Esophagus muscularis mucosa (tissue), 4 donors: Measurements from ENCODE around the gene TRIM9. TPM values are rescaled to one million over a fixed set of nuclear protein-coding genes. Genes with fewer than 3 reads are reported as not detected.

Experiments
- DNase-seq: peaks from one replicate; pipeline ENCODE4 v3.0.0-alpha.2; 2017; ENCODE audit errors: extremely low spot score
- H3K27ac ChIP-seq, 4 donors: fragments of 200-600 bp; sonication (generic); replicated peaks in 1 of 4; 1 replicate in 3 of 4; 2 replicates in 1 of 4; pipeline ENCODE4 v1.5.1; 2016 to 2019; ENCODE audit warnings: mild to moderate bottlenecking in 1 of 4
- H3K27me3 ChIP-seq, 4 donors: fragments of 200-600 bp; sonication (generic); one replicate each; pipeline versions ENCODE4 v1.5.1 to v1.6.0; 2016 to 2019
- H3K36me3 ChIP-seq, 4 donors: fragments of 200-600 bp; sonication (generic); one replicate each; pipeline ENCODE4 v1.5.1; 2016 to 2019
- H3K4me1 ChIP-seq, 4 donors: fragments of 200-600 bp; sonication (generic); one replicate each; pipeline ENCODE4 v1.5.1; 2016 to 2019
- H3K4me3 ChIP-seq, 4 donors: fragments of 200-600 bp; sonication (generic); 1 replicate in 2 of 4; 2 replicates in 2 of 4; pipeline ENCODE4 v1.5.1; 2016 to 2019; ENCODE audit warnings: mild to moderate bottlenecking in 4 of 4, moderate library complexity in 1 of 4
- H3K9me3 ChIP-seq, 4 donors: fragments of 200-600 bp; sonication (generic); 1 replicate in 3 of 4; 2 replicates in 1 of 4; pipeline ENCODE4 v1.5.1; 2016 to 2019
- EP300 ChIP-seq: sonication (generic); formaldehyde crosslinking; IDR thresholded peaks from one replicate; pipeline ENCODE4 v1.6.1; 2017; ENCODE audit warnings: antibody characterized with exemption
- POLR2A ChIP-seq: fragments of 450-650 bp; IDR thresholded peaks from one replicate; pipeline ENCODE4 v1.6.1; 2017; ENCODE audit warnings: antibody characterized with exemption, moderate library complexity, mild to moderate bottlenecking, low read depth
- POLR2AphosphoS5 ChIP-seq, 2 donors: sonication (generic); formaldehyde crosslinking; IDR thresholded peaks; one replicate each; pipeline ENCODE4 v1.6.1; 2017; ENCODE audit warnings: antibody characterized with exemption in 2 of 2
- WGBS: methylation state at CpG from one replicate; pipeline ENCODE4 v1.1.5; 2018; 5-methylcytosine and 5-hydroxymethylcytosine counted together
- intact Hi-C: fragments of 100-400 bp; cut with DNase I; formaldehyde crosslinking; loops from one replicate; pipeline ENCODE4 v1.15.1; 2023
- total RNA-seq, 4 donors: library from RNA; depleted of rRNA; stranded (reverse); fragments of >200 nt; gene quantifications; one replicate each; pipeline versions ENCODE4 v1.1.0 to v1.2.1, GENCODE V29; 2016
- TF ChIP-seq, protein P1 (sequence below), 3 experiments: fragments of 200-600 bp in 2 of 3; fragments of 450-650 bp in 1 of 3; sonication (generic) in 2 of 3; IDR thresholded peaks; one replicate each; pipeline ENCODE4 v1.5.1; 2017 to 2019; ENCODE audit warnings: antibody characterized with exemption in 3 of 3, mild to moderate bottlenecking in 2 of 3, moderate library complexity in 1 of 3

TRIM9 gene
- total RNA-seq, 4 donors from 2014 or later = 0.58 to 1.7 (median 0.76) TPM

GRCh38 chr14:51138404-51139103 is 43.6 kb upstream of the TRIM9 start:
- no peak for DNase-seq
- Histone ChIP-seq H3K9me3 (no peaks in the 10 kb centered on the region), H3K36me3 (no peaks in the 10 kb centered on the region), H3K27ac (no peak overlapping the region), H3K27me3 (no peaks in the 10 kb centered on the region), H3K4me3 (no peak overlapping the region), H3K4me1 (peaks cover 0 to 9% (median 3%) of the 10 kb centered on the region in 4 donors)
- TF ChIP-seq, protein P1, sequence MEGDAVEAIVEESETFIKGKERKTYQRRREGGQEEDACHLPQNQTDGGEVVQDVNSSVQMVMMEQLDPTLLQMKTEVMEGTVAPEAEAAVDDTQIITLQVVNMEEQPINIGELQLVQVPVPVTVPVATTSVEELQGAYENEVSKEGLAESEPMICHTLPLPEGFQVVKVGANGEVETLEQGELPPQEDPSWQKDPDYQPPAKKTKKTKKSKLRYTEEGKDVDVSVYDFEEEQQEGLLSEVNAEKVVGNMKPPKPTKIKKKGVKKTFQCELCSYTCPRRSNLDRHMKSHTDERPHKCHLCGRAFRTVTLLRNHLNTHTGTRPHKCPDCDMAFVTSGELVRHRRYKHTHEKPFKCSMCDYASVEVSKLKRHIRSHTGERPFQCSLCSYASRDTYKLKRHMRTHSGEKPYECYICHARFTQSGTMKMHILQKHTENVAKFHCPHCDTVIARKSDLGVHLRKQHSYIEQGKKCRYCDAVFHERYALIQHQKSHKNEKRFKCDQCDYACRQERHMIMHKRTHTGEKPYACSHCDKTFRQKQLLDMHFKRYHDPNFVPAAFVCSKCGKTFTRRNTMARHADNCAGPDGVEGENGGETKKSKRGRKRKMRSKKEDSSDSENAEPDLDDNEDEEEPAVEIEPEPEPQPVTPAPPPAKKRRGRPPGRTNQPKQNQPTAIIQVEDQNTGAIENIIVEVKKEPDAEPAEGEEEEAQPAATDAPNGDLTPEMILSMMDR (IDR thresholded peaks at IDR 0.05) = no peak
- TF ChIP-seq EP300 (no peak), POLR2A (no peak), POLR2AphosphoS5 (IDR thresholded peaks at IDR 0.05) (no peak)
- 45% methylated on average over 2 of the region's 2 CpGs for WGBS
- intact Hi-C loops = no loop called here

GRCh38 chr14:51131516-51131915 is 36.6 kb upstream of the TRIM9 start:
- no peaks in the 10 kb centered on the region for H3K4me1 ChIP-seq
- H3K27me3 ChIP-seq = no peaks in the 10 kb centered on the region
- intact Hi-C loops = no loop called here
- 83% methylated on average over 1 of the region's 2 CpGs for WGBS
- no peak overlapping the region for H3K27ac ChIP-seq
- no peak for TF ChIP-seq POLR2AphosphoS5 (IDR thresholded peaks at IDR 0.05)
- TF ChIP-seq EP300 = no peak
- no peak for TF ChIP-seq POLR2A
- TF ChIP-seq, protein P1 (IDR thresholded peaks at IDR 0.05) = no peak
- H3K9me3 ChIP-seq = no peaks in the 10 kb centered on the region
- no peak overlapping the region for H3K4me3 ChIP-seq
- DNase-seq = no peak
- H3K36me3 ChIP-seq = no peaks in the 10 kb centered on the region

GRCh38 chr14:51129130-51129529 is 34.2 kb upstream of the TRIM9 start:
- TF ChIP-seq POLR2A = no peak
- no peak for TF ChIP-seq POLR2AphosphoS5 (IDR thresholded peaks at IDR 0.05)
- no peak for TF ChIP-seq EP300
- TF ChIP-seq, protein P1 (IDR thresholded peaks at IDR 0.05) = no peak
- no peaks in the 10 kb centered on the region for H3K36me3 ChIP-seq
- WGBS = 96% methylated on average over 4 of the region's 4 CpGs
- no peaks in the 10 kb centered on the region for H3K4me1 ChIP-seq
- H3K4me3 ChIP-seq = no peak overlapping the region
- intact Hi-C loops = no loop called here
- no peak overlapping the region for H3K27ac ChIP-seq
- no peaks in the 10 kb centered on the region for H3K9me3 ChIP-seq
- no peaks in the 10 kb centered on the region for H3K27me3 ChIP-seq
- no peak for DNase-seq

DNA sequence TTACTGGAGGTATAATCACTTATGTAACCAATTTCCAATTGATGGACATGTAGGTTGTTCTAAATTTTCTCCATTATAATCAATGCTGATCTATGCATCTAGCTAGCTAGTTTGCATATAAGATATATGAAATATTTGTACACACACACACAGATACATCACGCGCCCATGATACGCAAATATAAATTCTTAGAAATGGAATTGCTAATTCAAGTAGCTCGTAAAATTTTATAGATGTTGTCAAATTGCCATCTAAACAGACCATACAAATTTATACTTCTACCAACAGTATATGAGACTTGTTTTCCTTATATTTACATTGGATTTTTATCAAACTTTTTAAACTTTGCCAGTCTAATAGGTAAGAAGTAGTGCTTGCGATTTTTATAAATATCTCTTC is 29.1 kb upstream of the TRIM9 start:
- Histone ChIP-seq H3K27ac (no peak overlapping the region), H3K36me3 (no peaks in the 10 kb centered on the region), H3K4me3 (no peak overlapping the region), H3K27me3 (no peaks in the 10 kb centered on the region), H3K9me3 (no peaks in the 10 kb centered on the region), H3K4me1 (peaks cover 0 to 13% (median 2%) of the 10 kb centered on the region in 4 donors)
- no peak for DNase-seq
- TF ChIP-seq, protein P1 (IDR thresholded peaks at IDR 0.05) = no peak
- TF ChIP-seq EP300 (no peak), POLR2A (no peak), POLR2AphosphoS5 (IDR thresholded peaks at IDR 0.05) (no peak)
- intact Hi-C loops = no loop called here
- 98% methylated on average over 5 of the region's 5 CpGs for WGBS

GRCh38 chr14:51121096-51121495 is 26.2 kb upstream of the TRIM9 start:
- H3K27me3 ChIP-seq = no peaks in the 10 kb centered on the region
- TF ChIP-seq POLR2AphosphoS5 (IDR thresholded peaks at IDR 0.05) = no peak
- TF ChIP-seq, protein P1 (IDR thresholded peaks at IDR 0.05) = no peak
- H3K27ac ChIP-seq = no peak overlapping the region
- DNase-seq = no peak
- H3K9me3 ChIP-seq = no peaks in the 10 kb centered on the region
- H3K4me1 ChIP-seq = peaks cover 0 to 13% (median 2%) of the 10 kb centered on the region in 4 donors
- H3K36me3 ChIP-seq = no peaks in the 10 kb centered on the region
- no peak overlapping the region for H3K4me3 ChIP-seq
- intact Hi-C loops = no loop called here
- 46% methylated on average over 3 of the region's 3 CpGs for WGBS
